ENCODE data around the gene MIEF1.

Gene MIEF1

DNA sequence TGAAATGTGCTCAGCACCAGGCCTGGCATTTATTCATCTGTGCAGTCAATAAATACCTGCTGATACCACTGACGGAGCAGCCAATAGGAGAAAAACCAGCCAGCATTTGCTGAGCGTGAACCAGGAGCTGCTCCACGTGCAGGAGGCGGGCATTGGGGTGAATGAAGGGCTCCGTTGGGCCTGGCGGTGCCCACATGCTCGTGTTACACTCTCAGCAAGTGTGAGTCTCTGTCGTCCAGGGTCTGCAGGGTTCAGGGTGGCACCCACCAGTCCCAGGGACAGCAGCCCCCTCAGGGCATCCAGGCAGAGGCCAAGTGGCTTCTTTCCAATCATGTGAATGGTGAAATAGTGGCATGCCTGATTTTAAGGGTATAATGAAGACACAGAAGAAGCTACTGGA is 34.6 kb downstream of the MIEF1 start:
- Histone ChIP-seq H3K27ac (no peak overlapping the region), H3K4me2 (ENCODE audit: low read length) (no peak overlapping the region), H3K9ac (no peak overlapping the region), H3K4me1 (no peaks in the 10 kb centered on the region), H3K4me3 (ENCODE audit: low read depth, low read length) (no peak overlapping the region), H3K27me3 (ENCODE audit: control insufficient read depth, insufficient read depth, low read length) (no peaks in the 10 kb centered on the region), H3K79me2 (no peaks in the 10 kb centered on the region), H3K9me3 (ENCODE audit: control insufficient read depth, low read length) (no peaks in the 10 kb centered on the region), H2AFZ (no peak overlapping the region), H3K36me3 (ENCODE audit: control insufficient read depth, insufficient read depth, low read length) (no peaks in the 10 kb centered on the region)
- TF ChIP-seq CTCF (IDR thresholded peaks at IDR 0.05) = no peak

GRCh38 chr22:39537975-39538374 is 35.9 kb downstream of the MIEF1 start:
- H2AFZ ChIP-seq = no peak overlapping the region
- no peaks in the 10 kb centered on the region for H3K4me1 ChIP-seq
- H3K79me2 ChIP-seq = no peaks in the 10 kb centered on the region
- TF ChIP-seq CTCF (IDR thresholded peaks at IDR 0.05) = no peak
- H3K4me3 ChIP-seq (ENCODE audit: low read depth, low read length) = no peak overlapping the region
- no peaks in the 10 kb centered on the region for H3K27me3 ChIP-seq (ENCODE audit: control insufficient read depth, insufficient read depth, low read length)
- no peaks in the 10 kb centered on the region for H3K36me3 ChIP-seq (ENCODE audit: control insufficient read depth, insufficient read depth, low read length)
- H3K9ac ChIP-seq = no peak overlapping the region
- H3K27ac ChIP-seq = no peak overlapping the region
- H3K4me2 ChIP-seq (ENCODE audit: low read length) = no peak overlapping the region
- no peaks in the 10 kb centered on the region for H3K9me3 ChIP-seq (ENCODE audit: control insufficient read depth, low read length)

GRCh38 chr22:39543095-39543494 is 41.0 kb downstream of the MIEF1 start:
- no peak for TF ChIP-seq CTCF (IDR thresholded peaks at IDR 0.05)
- Histone ChIP-seq H3K79me2 (no peaks in the 10 kb centered on the region), H2AFZ (no peak overlapping the region), H3K27ac (no peak overlapping the region), H3K4me2 (ENCODE audit: low read length) (no peak overlapping the region), H3K4me3 (ENCODE audit: low read depth, low read length) (no peak overlapping the region), H3K27me3 (ENCODE audit: control insufficient read depth, insufficient read depth, low read length) (no peaks in the 10 kb centered on the region), H3K9ac (no peak overlapping the region), H3K4me1 (no peaks in the 10 kb centered on the region), H3K9me3 (ENCODE audit: control insufficient read depth, low read length) (no peaks in the 10 kb centered on the region), H3K36me3 (ENCODE audit: control insufficient read depth, insufficient read depth, low read length) (no peaks in the 10 kb centered on the region)

DNA sequence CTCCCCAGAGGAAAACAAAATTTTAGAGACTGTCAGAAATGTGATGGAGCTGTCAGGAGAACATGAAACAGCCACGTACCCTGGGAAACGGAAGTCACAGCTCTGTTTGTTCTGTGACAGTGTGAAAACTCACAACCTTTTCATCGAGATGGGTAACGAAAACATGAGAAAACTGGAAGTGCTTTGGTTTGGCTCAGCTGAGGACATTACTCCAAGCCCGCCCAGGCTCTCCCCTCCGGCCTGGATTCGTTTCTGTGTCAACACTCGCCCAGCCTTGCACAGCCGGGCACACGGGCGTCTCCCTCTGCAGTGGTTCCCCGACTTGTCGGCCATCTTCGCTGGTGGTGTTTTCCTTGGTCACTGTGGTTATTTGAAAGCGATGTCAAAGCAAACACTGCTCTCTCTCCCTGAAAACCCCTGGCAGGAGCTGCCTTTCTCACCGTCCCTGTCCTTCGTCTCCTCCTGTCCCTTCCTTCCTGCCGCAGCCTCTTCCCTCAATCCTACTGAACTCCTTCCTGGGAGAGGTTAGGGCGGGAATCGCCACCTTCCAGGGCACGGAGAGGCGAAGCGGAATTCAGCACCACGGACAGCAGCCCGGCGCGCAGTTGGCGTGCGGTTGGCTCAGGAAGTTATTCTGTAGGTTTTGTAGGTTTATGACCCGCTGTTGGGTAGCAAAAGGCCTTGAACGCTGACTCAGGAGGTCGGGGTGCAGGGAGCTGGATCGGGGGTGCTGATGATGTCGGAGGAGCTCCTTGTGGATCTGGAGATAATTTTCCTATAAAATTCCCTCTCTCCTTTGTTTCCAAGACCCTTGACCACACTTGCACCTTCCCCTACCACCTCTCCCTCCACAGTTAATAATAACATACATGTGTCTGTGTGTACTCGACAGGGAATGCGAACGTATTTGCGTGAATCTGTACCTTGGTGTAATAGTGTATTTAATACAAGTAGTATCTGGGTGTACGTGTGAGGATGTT is 43.6 kb downstream of the MIEF1 start:
- Histone ChIP-seq H3K79me2 (no peaks in the 10 kb centered on the region), H3K9me3 (ENCODE audit: control insufficient read depth, low read length) (no peaks in the 10 kb centered on the region), H3K4me3 (ENCODE audit: low read depth, low read length) (no peak overlapping the region), H3K36me3 (ENCODE audit: control insufficient read depth, insufficient read depth, low read length) (no peaks in the 10 kb centered on the region), H3K4me2 (ENCODE audit: low read length) (no peak overlapping the region), H3K27ac (no peak overlapping the region), H3K4me1 (no peaks in the 10 kb centered on the region), H3K9ac (no peak overlapping the region), H2AFZ (no peak overlapping the region), H3K27me3 (ENCODE audit: control insufficient read depth, insufficient read depth, low read length) (no peaks in the 10 kb centered on the region)
- no peak for TF ChIP-seq CTCF (IDR thresholded peaks at IDR 0.05)

All from parathyroid adenoma (tissue), 2 donors.